H9 (cell line): Measurements from ENCODE around the gene WASF3. TPM values are rescaled to one million over a fixed set of nuclear protein-coding genes. Genes with fewer than 3 reads are reported as not detected.

Experiments used
- DNase-seq: peaks from one replicate; pipeline ENCODE4 v3.0.0-alpha.2; 2017
- H2AFZ ChIP-seq: one replicate; pipeline ENCODE4 v1.6.1; 2013; ENCODE audit warnings: mild to moderate bottlenecking, low read length, control low read depth, moderate library complexity
- H2AK5ac ChIP-seq: 2 replicates; pipeline ENCODE4 v1.6.1; 2013; ENCODE audit warnings: low read length, control low read depth, mixed read lengths; ENCODE audit not compliant: insufficient read length
- H2BK120ac ChIP-seq: one replicate; pipeline ENCODE4 v1.6.1; 2013; ENCODE audit warnings: low read depth, mild to moderate bottlenecking, low read length, control low read depth, inconsistent platforms; ENCODE audit not compliant: poor library complexity, severe bottlenecking
- H2BK12ac ChIP-seq: 2 replicates; pipeline ENCODE4 v1.6.1; 2013; ENCODE audit warnings: low read length, control low read depth, mixed read lengths, low read depth; ENCODE audit not compliant: insufficient read length
- H2BK15ac ChIP-seq: 2 replicates; pipeline ENCODE4 v1.6.1; 2013; ENCODE audit warnings: low read depth, low read length, control low read depth
- H2BK20ac ChIP-seq: one replicate; pipeline ENCODE4 v1.6.1; 2013; ENCODE audit warnings: low read depth, mild to moderate bottlenecking, low read length, control low read depth, inconsistent platforms; ENCODE audit not compliant: poor library complexity, severe bottlenecking
- H2BK5ac ChIP-seq: 2 replicates; pipeline ENCODE4 v1.6.1; 2013; ENCODE audit warnings: low read length, control low read depth, mixed read lengths; ENCODE audit not compliant: insufficient read length
- H3K14ac ChIP-seq: 2 replicates; pipeline ENCODE4 v1.6.1; 2013; ENCODE audit warnings: low read length, control low read depth; ENCODE audit not compliant: insufficient read depth
- H3K18ac ChIP-seq: 2 replicates; pipeline ENCODE4 v1.6.1; 2013; ENCODE audit warnings: low read depth, mild to moderate bottlenecking, mixed read lengths, low read length, control low read depth; ENCODE audit not compliant: insufficient read length
- H3K23ac ChIP-seq: 2 replicates; pipeline ENCODE4 v1.6.1; 2013; ENCODE audit warnings: low read length, control low read depth, mixed read lengths, low read depth; ENCODE audit not compliant: insufficient read length
- H3K23me2 ChIP-seq: 2 replicates; pipeline ENCODE4 v1.6.1; 2013; ENCODE audit warnings: low read depth, mild to moderate bottlenecking, mixed read lengths, low read length, control low read depth; ENCODE audit not compliant: insufficient read length, poor library complexity, severe bottlenecking
- H3K27ac ChIP-seq: 2 replicates; pipeline ENCODE4 v1.5.1; 2013; ENCODE audit warnings: low read length, control low read depth, mixed read lengths, low read depth; ENCODE audit not compliant: insufficient read length
- H3K27me3 ChIP-seq: 2 replicates; pipeline ENCODE4 v1.6.1; 2013; ENCODE audit warnings: low read length, control low read depth, inconsistent platforms; ENCODE audit not compliant: insufficient read depth
- H3K4ac ChIP-seq: 2 replicates; pipeline ENCODE4 v1.6.1; 2013; ENCODE audit warnings: low read depth, mild to moderate bottlenecking, control low read depth, inconsistent platforms, low read length, moderate library complexity
- H3K4me1 ChIP-seq: 2 replicates; pipeline ENCODE4 v1.6.1; 2013; ENCODE audit warnings: low read length, control low read depth, inconsistent platforms; ENCODE audit not compliant: insufficient read depth
- H3K4me2 ChIP-seq: 2 replicates; pipeline ENCODE4 v1.6.1; 2013; ENCODE audit warnings: low read length, control low read depth, mixed read lengths; ENCODE audit not compliant: insufficient read length, insufficient read depth
- H3K56ac ChIP-seq: 2 replicates; pipeline ENCODE4 v1.6.1; 2013; ENCODE audit warnings: low read depth, mild to moderate bottlenecking, mixed read lengths, low read length, control low read depth; ENCODE audit not compliant: insufficient read length
- H3K79me1 ChIP-seq: 2 replicates; pipeline ENCODE4 v1.6.1; 2013; ENCODE audit warnings: low read depth, mild to moderate bottlenecking, moderate library complexity, low read length, control low read depth, inconsistent platforms; ENCODE audit not compliant: insufficient read depth, poor library complexity, severe bottlenecking
- H3K79me2 ChIP-seq: 2 replicates; pipeline ENCODE4 v1.6.1; 2013; ENCODE audit warnings: low read length, control low read depth, inconsistent platforms; ENCODE audit not compliant: insufficient read depth
- H3K9ac ChIP-seq: 2 replicates; pipeline ENCODE4 v1.6.1; 2013; ENCODE audit warnings: low read length, control low read depth, mixed read lengths; ENCODE audit not compliant: insufficient read length; ENCODE audit errors: extremely low read depth
- H3K9me3 ChIP-seq: one replicate; pipeline ENCODE4 v1.6.1; 2013; ENCODE audit warnings: low read depth, low read length, inconsistent platforms; ENCODE audit not compliant: control insufficient read depth
- H3T11ph ChIP-seq: one replicate; pipeline ENCODE4 v1.6.1; 2013; ENCODE audit warnings: mild to moderate bottlenecking, low read length, control low read depth, inconsistent platforms
- H4K20me1 ChIP-seq: one replicate; pipeline ENCODE4 v1.6.1; 2013; ENCODE audit not compliant: control insufficient read depth, insufficient read length, insufficient read depth
- H4K5ac ChIP-seq: 2 replicates; pipeline ENCODE4 v1.6.1; 2013; ENCODE audit warnings: low read depth, mild to moderate bottlenecking, mixed read lengths, low read length, control low read depth; ENCODE audit not compliant: insufficient read length
- H4K8ac ChIP-seq: replicated peaks from 2 replicates; pipeline ENCODE4 v1.6.1; 2013; ENCODE audit warnings: low read length, control low read depth, mixed read lengths, low read depth; ENCODE audit not compliant: insufficient read length
- H4K91ac ChIP-seq: 2 replicates; pipeline ENCODE4 v1.6.1; 2013; ENCODE audit warnings: low read depth, mild to moderate bottlenecking, moderate library complexity, mixed read lengths, low read length, control low read depth; ENCODE audit not compliant: insufficient read length
- H3K27ac Mint-ChIP-seq, 3 experiments: 2 replicates in 2 of 3; 3 replicates in 1 of 3; pipeline ENCODE4 v1.8.0; 2020 to 2021; ENCODE audit warnings: mixed read lengths in 3 of 3, mild to moderate bottlenecking in 1 of 3, moderate library complexity in 1 of 3
- H3K27me3 Mint-ChIP-seq: 2 replicates; pipeline ENCODE4 v1.8.0; 2021; ENCODE audit warnings: low read depth, mild to moderate bottlenecking, moderate library complexity, mixed read lengths
- H3K36me3 Mint-ChIP-seq, 3 experiments: 2 replicates in 2 of 3; 3 replicates in 1 of 3; pipeline ENCODE4 v1.8.0; 2020 to 2021; ENCODE audit warnings: low read depth in 3 of 3, mixed read lengths in 3 of 3; ENCODE audit not compliant: insufficient read depth in 1 of 3
- H3K4me1 Mint-ChIP-seq, 2 experiments: 2 replicates each; pipeline ENCODE4 v1.8.0; 2020; ENCODE audit warnings: mixed read lengths in 2 of 2
- H3K4me3 Mint-ChIP-seq, 2 experiments: 2 replicates in 1 of 2; 3 replicates in 1 of 2; pipeline ENCODE4 v1.8.0; 2020 to 2021; ENCODE audit warnings: mild to moderate bottlenecking in 2 of 2, mixed read lengths in 2 of 2, moderate library complexity in 1 of 2
- H3K9me3 Mint-ChIP-seq, 2 experiments: 2 replicates in 1 of 2; 3 replicates in 1 of 2; pipeline ENCODE4 v1.8.0; 2020; ENCODE audit warnings: mild to moderate bottlenecking in 2 of 2, mixed read lengths in 2 of 2, moderate library complexity in 1 of 2
- WGBS: extraction: QIAGEN DNeasy Blood & Tissue Kit; methylation state at CpG from one replicate; pipeline ENCODE4 v1.1.7; 2013; ENCODE audit warnings: missing lambda C conversion rate, low lambda C conversion rate, mixed read lengths; ENCODE audit not compliant: insufficient read length; ENCODE audit errors: extremely low coverage; 5-methylcytosine and 5-hydroxymethylcytosine counted together
- total RNA-seq: library from RNA; stranded (reverse); gene quantifications from 2 replicates; pipeline ENCODE4 v1.2.1, GENCODE V29; 2021
- TF ChIP-seq, protein P1 (sequence below): fragments of 200-600 bp; sonication (generic); conservative IDR thresholded peaks from 3 replicates; pipeline ENCODE4 v1.8.0; 2021; ENCODE audit warnings: antibody characterized with exemption, mild to moderate bottlenecking

The WASF3 gene
- total RNA-seq, 1 experiment from 2014 or later, result 22.2 TPM

DNA sequence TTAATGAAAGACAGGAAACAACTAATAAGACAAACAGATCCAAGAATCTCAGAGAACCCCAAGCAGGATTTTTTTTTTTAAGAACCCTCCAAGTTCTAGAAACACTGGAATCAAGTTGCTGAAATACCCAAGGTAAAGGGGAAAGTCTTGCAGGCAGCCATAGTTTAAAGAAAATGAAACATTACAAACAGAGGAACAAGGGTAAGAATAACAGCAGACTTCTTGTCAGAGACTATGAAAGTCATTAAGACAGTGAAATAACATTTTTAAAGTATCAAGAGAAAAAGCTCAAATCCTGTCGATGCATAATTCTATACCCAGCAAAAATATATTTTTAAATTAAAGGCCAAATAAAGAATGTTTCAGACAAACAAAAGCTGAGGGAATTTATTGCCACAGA lies 67.1 kb downstream of the WASF3 start:
- no peak overlapping the region for H3K14ac ChIP-seq
- no peak overlapping the region for H3K4ac ChIP-seq
- no peak overlapping the region for H2BK12ac ChIP-seq
- no peak overlapping the region for H2AK5ac ChIP-seq
- no peak for DNase-seq
- no peak overlapping the region for H4K91ac ChIP-seq
- Mint-ChIP-seq H3K4me3 (no peak overlapping the region), H3K36me3 (peaks cover 23 to 41% (median 24%) of the 10 kb centered on the region in 3 experiments), H3K27me3 (no peaks in the 10 kb centered on the region), H3K9me3 (peaks cover 16 to 19% of the 10 kb centered on the region in 2 experiments; a peak in 4 of 5 replicates), H3K4me1 (peaks cover 9 to 10% of the 10 kb centered on the region in 2 experiments), H3K27ac (no peak overlapping the region)
- no peaks in the 10 kb centered on the region for H3K27me3 ChIP-seq
- H3K18ac ChIP-seq, result no peak overlapping the region
- no peaks in the 10 kb centered on the region for H4K20me1 ChIP-seq
- H4K5ac ChIP-seq, result no peak overlapping the region
- H3K23ac ChIP-seq, result no peak overlapping the region
- no peak overlapping the region for H4K8ac ChIP-seq
- no peaks in the 10 kb centered on the region for H3K79me1 ChIP-seq
- no peak overlapping the region for H3K27ac ChIP-seq
- no peak overlapping the region for H2BK20ac ChIP-seq
- H3K4me2 ChIP-seq, result no peak overlapping the region
- 0 out of 2 replicates have a peak, but pooled peaks cover 2% of the 10 kb centered on the region for H3K79me2 ChIP-seq
- no peaks in the 10 kb centered on the region for H3K4me1 ChIP-seq
- H3K9me3 ChIP-seq, result peaks cover 9% of the 10 kb centered on the region
- H3K9ac ChIP-seq, result no peak overlapping the region
- H2AFZ ChIP-seq, result no peak overlapping the region
- H3T11ph ChIP-seq, result no peak overlapping the region
- WGBS, result no CpG with 5 or more reads among the region's 1 CpG
- no peak overlapping the region for H3K56ac ChIP-seq
- no peak overlapping the region for H2BK15ac ChIP-seq
- H3K23me2 ChIP-seq, result no peaks in the 10 kb centered on the region
- no peak overlapping the region for H2BK120ac ChIP-seq
- TF ChIP-seq, protein P1, sequence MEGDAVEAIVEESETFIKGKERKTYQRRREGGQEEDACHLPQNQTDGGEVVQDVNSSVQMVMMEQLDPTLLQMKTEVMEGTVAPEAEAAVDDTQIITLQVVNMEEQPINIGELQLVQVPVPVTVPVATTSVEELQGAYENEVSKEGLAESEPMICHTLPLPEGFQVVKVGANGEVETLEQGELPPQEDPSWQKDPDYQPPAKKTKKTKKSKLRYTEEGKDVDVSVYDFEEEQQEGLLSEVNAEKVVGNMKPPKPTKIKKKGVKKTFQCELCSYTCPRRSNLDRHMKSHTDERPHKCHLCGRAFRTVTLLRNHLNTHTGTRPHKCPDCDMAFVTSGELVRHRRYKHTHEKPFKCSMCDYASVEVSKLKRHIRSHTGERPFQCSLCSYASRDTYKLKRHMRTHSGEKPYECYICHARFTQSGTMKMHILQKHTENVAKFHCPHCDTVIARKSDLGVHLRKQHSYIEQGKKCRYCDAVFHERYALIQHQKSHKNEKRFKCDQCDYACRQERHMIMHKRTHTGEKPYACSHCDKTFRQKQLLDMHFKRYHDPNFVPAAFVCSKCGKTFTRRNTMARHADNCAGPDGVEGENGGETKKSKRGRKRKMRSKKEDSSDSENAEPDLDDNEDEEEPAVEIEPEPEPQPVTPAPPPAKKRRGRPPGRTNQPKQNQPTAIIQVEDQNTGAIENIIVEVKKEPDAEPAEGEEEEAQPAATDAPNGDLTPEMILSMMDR, result no peak
- H2BK5ac ChIP-seq, result no peak overlapping the region
